GM19467 (cell line): ENCODE measurements around the gene GNAO1.

Experiments
- ATAC-seq: cut with Tn5 transposase; IDR thresholded peaks from one replicate; pipeline ENCODE4 v1.9.1; 2021; ENCODE audit warnings: mild to moderate bottlenecking, moderate library complexity; ENCODE audit not compliant: unreplicated experiment

GNAO1 gene

GRCh38 chr16:56197192-56197992 is 6.1 kb downstream of the GNAO1 start:
- no peak for ATAC-seq

DNA sequence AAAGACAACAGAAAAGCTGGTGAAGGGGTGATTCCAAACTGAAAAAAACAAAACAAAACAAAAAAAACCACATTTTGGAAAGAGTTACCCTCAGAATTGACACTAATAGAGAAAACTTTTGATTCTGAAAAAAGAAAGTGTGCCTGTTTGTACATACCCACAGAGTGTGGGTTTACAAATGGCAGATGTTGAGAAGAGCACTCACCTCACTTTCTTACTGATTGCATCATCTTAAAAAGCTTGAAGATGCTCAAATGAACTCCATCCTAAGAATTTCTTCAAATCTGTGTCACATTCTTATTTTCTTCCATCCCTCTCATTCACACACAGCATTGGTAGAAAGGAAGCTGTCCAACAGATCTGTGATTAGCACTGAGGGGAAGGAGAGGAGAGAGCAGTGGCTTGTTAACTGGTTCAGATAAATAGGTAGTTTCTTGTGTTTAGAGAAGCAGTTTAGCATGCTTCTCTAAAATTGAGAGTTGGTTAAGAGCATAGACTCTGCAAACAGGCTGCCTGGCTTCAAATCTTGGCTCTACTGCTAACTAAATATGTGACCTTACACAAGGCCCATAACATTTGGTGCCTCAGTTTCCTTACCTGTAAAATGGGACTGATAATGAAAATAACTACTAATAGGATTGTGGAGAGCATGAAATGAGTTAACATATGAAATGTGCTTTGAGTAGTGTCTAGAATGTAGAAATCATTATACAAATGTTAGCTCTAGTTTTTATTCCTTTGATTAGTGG is 6.9 kb downstream of the GNAO1 start:
- ATAC-seq, result no peak

- ATAC-seq, result no peak
Measured at GRCh38 chr16:56198755-56199114, 7.4 kb downstream of the GNAO1 start.

DNA sequence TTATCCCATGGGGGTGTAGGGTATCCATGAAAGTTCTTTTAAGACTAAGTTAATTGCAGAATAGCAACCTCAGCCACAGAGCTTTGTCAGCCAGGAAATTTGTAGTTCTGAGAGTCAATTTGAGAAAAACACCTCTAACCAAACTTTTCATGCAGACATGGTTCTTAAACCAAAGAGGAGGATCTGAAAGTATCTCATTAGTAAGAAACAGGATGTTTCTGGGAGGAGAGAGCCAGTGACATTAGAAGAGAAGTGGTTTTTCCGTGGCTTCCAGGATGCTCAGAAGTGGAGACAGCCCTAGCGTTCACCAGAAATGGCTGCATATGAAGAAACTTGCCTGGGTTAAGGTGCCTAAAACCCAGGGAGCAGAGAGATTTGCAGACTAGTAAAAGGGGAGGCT is 7.9 kb downstream of the GNAO1 start:
- ATAC-seq, result no peak

- ATAC-seq, result no peak
Measured at GRCh38 chr16:56201030-56201429, 9.7 kb downstream of the GNAO1 start.

DNA sequence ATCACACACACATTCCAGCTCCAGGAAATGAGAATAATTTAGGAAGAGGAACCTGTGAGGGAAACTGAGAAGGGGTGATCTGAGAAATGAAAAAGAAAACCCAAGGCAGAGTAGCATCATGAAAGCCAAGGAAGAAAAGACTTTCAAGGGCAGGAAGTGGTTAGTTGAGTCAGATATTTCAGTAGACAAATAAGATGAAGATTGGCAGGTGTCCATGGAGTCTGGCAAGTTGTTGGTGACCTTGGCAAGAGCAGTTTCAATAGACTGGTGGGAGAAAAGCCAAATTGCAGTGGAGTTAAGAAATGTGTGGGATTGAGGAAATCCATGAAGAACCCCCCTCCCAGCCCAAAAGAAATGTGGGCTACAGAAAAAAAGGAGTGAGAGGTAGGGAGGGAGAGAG is 10.7 kb downstream of the GNAO1 start:
- no peak for ATAC-seq

DNA sequence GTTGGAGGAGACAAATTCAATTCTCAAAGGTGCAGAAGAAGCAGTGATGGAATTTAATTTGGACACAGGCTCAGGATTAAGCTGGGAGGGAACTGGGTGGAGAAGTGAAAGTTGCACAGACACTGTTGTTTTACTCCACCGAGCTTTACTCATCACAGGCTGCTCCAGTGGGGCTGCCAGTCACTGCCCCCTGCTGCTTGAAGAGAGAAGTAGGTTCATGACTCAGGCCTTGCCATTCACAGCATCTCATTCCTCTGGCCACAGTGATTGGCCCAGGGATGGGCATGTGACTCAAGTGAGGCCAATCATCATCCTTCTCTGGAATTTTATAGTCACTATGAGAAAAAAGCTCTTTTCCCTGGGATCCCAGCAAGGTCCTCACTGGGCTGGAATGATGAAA is 11.8 kb downstream of the GNAO1 start:
- ATAC-seq, result no peak

GRCh38 chr16:56204816-56205215 is 13.5 kb downstream of the GNAO1 start:
- no peak for ATAC-seq

DNA sequence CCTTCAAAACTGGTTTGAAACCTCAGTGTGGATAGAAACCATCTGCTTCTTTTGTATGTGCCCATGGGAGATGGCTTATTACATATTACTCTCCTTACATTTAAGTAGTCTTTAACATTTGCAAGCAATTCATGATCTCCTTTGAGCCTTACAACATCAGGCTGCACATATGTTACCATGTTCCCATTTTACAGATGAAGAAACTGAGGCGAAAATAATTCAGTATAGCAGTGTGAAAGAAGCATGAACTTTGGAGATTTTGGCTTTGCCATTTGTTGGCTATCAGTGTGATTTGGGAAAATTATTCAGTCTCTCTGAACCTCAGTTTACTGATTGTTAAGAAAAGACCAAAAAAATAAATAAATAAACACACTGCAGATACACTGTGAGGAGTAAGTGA is 15.7 kb downstream of the GNAO1 start:
- no peak for ATAC-seq

GRCh38 chr16:56207421-56207820 is 16.1 kb downstream of the GNAO1 start:
- no peak for ATAC-seq

DNA sequence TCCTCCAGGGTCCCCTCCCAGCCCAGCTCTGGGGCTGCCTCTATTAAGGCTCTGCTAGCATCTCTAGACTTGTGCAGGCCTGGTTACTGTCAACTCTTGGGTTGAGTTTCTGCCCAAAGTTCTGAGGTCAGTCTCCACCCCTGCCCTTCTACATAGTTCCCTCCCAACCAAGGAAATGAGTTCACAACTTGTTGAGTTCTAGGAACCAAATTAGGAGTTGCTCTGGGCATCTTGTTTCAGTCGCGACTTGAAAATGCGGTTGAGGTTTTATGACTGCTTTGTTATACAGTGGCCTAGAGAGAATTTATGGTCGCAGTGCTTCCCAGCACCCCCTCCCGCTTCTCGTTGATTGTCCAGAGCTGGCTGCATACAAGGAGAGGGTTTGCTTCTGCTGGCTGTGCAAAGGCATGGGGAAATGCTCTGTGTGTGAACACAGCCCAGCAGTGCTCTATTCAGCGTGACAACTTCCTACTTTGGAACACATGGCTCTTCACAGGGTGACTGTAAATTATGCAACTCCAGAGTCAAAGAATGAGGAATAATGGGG is 20.2 kb downstream of the GNAO1 start:
- no peak for ATAC-seq

GRCh38 chr16:56212144-56212543 is 20.9 kb downstream of the GNAO1 start:
- no peak for ATAC-seq

DNA sequence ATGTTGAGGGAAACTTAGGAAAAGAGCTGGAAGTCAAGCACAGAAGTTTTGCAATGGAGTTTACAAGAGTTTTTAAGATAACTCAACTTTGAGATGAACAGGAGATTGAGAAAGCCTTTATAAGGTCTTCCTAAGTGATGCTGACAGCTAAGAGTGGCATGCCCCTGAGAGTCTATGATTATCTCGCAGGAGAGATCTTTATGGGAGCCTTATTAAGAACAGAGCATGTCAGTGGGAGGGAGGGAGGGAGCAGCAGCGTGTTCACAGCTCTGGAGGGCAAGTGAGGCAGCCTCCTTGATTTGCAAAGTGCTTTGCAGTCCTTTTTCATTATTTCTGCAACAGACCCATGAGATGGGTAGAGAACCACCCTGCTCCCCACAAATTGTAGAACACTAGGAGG is 30.7 kb downstream of the GNAO1 start:
- no peak for ATAC-seq

DNA sequence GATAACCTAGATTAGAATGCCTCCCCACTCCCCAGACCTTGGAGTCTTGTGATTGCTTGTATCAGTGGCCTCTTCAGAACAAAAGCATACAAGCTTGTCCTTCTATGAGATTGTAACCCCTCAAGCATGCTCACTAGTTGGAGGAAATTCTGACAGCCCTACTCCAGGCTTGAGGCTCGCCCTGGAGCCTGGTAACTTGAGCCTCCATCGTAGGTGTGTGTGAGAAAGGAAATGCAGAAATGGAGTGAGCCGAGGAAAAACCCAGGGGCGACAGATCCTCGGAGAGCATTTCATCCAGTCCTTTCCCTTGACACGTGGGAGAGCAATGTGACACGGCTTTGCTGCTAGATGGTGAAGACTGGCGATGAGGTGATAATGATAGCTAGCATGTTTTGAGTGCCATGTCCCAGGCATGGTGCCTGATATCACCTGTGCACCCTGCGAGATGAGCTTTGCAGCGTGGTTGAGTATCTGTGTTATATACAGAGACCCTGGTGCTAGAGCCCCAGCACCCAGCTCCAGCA is 31.2 kb downstream of the GNAO1 start:
- ATAC-seq, result no peak

- no peak for ATAC-seq
Measured at GRCh38 chr16:56225017-56225742, 33.9 kb downstream of the GNAO1 start.

GRCh38 chr16:56226187-56226586 is 34.9 kb downstream of the GNAO1 start:
- ATAC-seq, result no peak

DNA sequence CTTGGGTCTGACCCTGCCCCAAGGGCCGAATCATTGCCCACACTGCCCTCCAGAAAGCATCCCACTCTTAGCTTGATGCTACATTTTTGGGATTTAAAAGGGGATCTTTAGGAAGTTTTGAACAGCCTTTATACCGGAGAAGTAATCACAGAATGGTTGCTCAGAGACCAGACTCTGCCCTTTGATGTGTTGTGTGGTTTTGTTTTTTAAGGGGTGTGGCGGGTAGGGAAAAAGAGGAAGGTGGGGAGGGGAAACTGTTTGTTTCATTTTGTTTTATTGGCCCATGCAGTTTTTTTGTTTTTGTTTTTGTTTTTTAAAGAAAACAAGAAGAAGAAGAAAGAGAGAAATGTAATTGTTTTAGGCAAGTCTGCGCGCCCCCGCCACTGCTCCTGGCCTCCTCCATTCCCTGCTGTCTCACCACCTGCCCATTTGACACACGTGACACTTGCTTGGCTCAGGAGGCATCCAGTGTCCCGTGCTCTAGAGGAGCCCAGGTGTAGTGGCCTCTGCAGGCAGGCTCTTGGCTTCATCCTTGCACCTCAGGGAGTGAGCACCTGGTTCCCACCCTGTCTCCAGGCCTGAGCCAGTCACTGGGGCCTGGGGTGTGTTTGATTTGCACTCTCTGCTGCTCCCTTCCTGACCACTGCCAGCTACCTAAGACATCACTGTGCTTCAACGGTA is 35.7 kb downstream of the GNAO1 start:
- no peak for ATAC-seq

DNA sequence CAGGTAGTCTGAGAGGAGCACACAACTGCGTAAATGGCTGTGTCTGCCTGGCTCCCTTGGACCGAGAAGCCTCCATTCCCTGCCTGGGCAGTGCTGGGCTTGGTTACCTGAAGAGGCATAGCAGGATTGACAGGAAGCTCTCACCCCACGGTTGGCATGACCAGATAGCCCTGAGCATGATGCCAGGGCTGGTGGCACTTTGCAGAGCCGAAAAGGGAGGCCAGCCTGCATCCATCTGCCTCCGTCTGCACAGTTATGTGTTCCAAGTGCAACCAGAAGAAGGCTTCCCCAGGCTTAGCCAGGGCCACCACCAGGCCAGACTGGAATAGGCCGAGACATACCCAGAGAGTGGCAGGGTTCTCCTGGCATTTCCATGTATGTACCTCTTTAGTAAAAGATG is 36.6 kb downstream of the GNAO1 start:
- ATAC-seq, result no peak

DNA sequence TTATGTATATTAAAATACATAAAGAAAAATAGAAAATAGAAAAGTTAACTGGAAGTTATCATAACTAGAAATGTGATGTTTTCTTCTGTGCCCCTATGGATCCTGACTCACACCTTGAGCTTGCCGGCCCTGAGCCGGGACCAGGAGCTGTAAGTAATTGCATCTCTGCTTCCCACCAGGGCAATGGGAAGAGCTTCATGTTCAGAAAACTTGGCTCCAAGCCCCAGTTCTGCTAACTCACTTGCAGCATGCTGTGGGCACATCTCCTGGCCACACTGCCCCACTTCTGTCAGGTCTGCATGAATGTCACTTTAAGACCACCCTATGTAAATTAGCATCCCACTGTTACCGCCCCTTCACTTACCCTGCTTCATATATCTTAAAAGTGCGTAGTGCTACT is 37.2 kb downstream of the GNAO1 start:
- ATAC-seq, result no peak

DNA sequence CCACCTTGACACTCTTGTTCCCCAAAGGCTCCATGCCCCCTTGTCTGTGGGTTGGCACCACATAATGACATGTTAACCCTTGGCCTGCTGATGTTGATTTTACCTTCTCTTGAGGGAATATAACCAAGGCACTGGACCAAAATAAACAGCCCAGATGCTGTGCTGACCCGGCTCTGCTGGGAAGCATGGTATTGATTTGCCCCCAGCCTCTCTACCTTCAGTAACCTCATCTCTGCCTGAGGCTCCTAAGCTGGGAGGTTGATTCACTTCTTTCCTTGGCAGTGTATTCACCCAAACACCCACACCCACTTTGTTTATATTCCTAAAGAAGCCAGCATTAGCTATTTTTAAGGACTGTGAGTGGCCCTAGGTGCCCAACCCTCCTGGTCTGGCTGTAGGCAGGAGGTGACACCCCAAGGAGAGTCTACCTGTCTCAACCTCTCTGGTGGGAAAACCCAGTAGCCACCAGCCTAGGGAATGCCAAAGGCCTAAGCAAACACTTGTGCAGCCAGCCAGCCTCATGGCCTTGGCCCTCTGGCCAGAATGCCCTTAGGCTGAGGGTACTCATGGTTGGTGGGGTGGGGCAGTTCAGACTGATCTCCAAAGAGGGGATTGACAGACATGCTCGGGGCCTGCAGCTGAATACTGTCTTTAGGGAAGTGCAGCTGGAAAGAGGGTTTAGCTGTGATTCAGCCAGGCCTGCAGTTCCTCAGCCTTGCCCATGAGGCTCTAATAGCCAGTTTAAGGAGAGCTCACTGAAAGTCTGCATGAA is 42.7 kb downstream of the GNAO1 start:
- no peak for ATAC-seq
